NCI-H187 treated with DMSO at 0.1 percent for 48 hours (cell line): ENCODE results near the gene WDR54.
A peak's percentile ranks its signal among the peaks of the same experiment; 100 is the strongest.
"Not testable (repeated sequence)": the region's sequence is repeated elsewhere in the genome, so short reads cannot be mapped to it uniquely, and the experiment has no call there.

ENCODE experiments used
- DNase-seq: peaks from one replicate; lab custom pipeline; 2025; lab: John Stamatoyannopoulos, UW

The WDR54 gene

GRCh38 chr2:74429487-74430451 lies 8.2 kb downstream of the WDR54 start:
- DNase-seq = no peak

GRCh38 chr2:74430502-74430901 lies 9.0 kb downstream of the WDR54 start:
- no peak for DNase-seq

- DNase-seq = no peak
Observed at GRCh38 chr2:74436111-74436805, 14.7 kb downstream of the WDR54 start.

- DNase-seq = no peak
Observed at GRCh38 chr2:74436848-74437695, 15.5 kb downstream of the WDR54 start.

- no peak for DNase-seq
Observed at GRCh38 chr2:74438248-74438647, 16.7 kb downstream of the WDR54 start.

GRCh38 chr2:74439373-74439772 lies 17.8 kb downstream of the WDR54 start:
- DNase-seq = no peak

GRCh38 chr2:74439803-74440377 lies 18.4 kb downstream of the WDR54 start:
- DNase-seq = no peak

GRCh38 chr2:74440378-74441169 lies 19.0 kb downstream of the WDR54 start:
- DNase-seq = no peak

- no peak for DNase-seq
Observed at GRCh38 chr2:74441170-74441689, 19.7 kb downstream of the WDR54 start.

- DNase-seq = no peak
Observed at GRCh38 chr2:74441690-74442482, 20.4 kb downstream of the WDR54 start, which contains the start of gene RTKN. Gene RTKN (minus strand): TSS chr2:74441937. CDS start chr2:74441816, 121 bp downstream.

GRCh38 chr2:74442483-74443297 lies 21.2 kb downstream of the WDR54 start:
- DNase-seq = not testable (repeated sequence)

- DNase-seq = no peak
Observed at GRCh38 chr2:74444498-74445318, 23.2 kb downstream of the WDR54 start.

- DNase-seq = no peak
Observed at GRCh38 chr2:74447230-74447999, 25.9 kb downstream of the WDR54 start.

GRCh38 chr2:74448771-74449170 lies 27.2 kb downstream of the WDR54 start:
- DNase-seq = no peak

GRCh38 chr2:74450570-74451190 lies 29.1 kb downstream of the WDR54 start:
- no peak for DNase-seq

- DNase-seq = peak; percentile 62
Observed at GRCh38 chr2:74454654-74455511, 33.4 kb downstream of the WDR54 start, which contains the start of gene INO80B. Gene INO80B (plus strand): TSS chr2:74455087. CDS start chr2:74455117, 30 bp downstream.
